ENCODE measurements around the gene C1QTNF12.

DNA sequence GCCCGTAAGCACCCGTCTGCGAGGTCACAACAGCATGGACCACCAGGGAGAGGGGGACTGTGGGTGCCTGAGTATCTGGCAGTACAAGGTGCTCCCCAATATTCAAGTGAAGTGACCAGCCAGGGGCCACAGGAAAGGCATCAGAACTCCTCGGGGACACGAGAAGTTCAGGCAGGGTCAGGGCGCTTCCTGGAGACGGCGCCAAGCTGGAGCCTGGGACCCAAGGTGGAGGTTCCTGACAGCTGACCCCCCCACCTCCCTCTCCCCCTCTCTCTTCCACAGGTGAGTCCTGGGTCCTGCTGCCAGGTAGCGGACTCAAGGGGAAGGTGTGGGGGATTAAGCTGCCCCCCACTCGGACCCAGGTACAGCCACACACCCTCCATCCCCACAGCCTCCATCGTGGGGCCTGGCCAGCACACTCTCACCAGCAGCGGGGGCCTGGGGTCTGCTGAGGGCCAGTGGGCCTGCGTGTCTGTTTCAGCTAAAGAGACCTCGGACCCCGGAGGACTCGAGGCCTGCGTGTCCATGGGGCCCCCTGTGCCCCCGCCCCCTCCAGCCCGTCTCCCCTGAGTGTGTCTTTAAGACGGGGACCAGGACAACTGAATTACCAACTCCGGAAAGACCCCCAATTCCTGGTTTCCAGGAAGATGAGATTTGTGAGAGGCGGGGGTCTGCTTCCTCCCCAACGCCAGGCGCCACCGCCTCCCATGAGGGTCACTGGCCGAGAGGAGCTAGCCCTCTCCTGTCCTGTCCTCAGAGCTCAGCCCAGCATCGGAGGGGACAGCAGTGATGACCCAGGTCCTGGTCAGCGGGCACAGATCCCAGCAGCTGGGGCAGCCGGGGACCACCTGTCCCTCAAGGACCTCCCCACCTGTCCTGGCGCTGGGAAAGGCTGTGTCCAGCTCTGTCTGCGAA lies 46.3 kb downstream of the C1QTNF12 start:
- TF ChIP-seq YY1 (IDR thresholded peaks at IDR 0.05; ENCODE audit: low read depth) = no peak
- TF ChIP-seq FOXM1 (IDR thresholded peaks at IDR 0.05; ENCODE audit: borderline replicate concordance, low read depth) = no peak
- TF ChIP-seq, protein P1, sequence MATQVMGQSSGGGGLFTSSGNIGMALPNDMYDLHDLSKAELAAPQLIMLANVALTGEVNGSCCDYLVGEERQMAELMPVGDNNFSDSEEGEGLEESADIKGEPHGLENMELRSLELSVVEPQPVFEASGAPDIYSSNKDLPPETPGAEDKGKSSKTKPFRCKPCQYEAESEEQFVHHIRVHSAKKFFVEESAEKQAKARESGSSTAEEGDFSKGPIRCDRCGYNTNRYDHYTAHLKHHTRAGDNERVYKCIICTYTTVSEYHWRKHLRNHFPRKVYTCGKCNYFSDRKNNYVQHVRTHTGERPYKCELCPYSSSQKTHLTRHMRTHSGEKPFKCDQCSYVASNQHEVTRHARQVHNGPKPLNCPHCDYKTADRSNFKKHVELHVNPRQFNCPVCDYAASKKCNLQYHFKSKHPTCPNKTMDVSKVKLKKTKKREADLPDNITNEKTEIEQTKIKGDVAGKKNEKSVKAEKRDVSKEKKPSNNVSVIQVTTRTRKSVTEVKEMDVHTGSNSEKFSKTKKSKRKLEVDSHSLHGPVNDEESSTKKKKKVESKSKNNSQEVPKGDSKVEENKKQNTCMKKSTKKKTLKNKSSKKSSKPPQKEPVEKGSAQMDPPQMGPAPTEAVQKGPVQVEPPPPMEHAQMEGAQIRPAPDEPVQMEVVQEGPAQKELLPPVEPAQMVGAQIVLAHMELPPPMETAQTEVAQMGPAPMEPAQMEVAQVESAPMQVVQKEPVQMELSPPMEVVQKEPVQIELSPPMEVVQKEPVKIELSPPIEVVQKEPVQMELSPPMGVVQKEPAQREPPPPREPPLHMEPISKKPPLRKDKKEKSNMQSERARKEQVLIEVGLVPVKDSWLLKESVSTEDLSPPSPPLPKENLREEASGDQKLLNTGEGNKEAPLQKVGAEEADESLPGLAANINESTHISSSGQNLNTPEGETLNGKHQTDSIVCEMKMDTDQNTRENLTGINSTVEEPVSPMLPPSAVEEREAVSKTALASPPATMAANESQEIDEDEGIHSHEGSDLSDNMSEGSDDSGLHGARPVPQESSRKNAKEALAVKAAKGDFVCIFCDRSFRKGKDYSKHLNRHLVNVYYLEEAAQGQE (IDR thresholded peaks at IDR 0.05; ENCODE audit: low read depth) = no peak
- no peak for TF ChIP-seq CREB1 (IDR thresholded peaks at IDR 0.05; ENCODE audit: low read depth)
- TF ChIP-seq RAD21 (IDR thresholded peaks at IDR 0.05; ENCODE audit: low read depth) = no peak
- TF ChIP-seq EP300 (IDR thresholded peaks at IDR 0.05; ENCODE audit: borderline replicate concordance) = no peak
- TF ChIP-seq CEBPB (IDR thresholded peaks at IDR 0.05) = no peak
- TF ChIP-seq, protein P2, sequence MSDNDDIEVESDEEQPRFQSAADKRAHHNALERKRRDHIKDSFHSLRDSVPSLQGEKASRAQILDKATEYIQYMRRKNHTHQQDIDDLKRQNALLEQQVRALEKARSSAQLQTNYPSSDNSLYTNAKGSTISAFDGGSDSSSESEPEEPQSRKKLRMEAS (IDR thresholded peaks at IDR 0.05) = no peak
